ENCODE results near the gene ACER3.
"Not testable (repeated sequence)": the region's sequence is repeated elsewhere in the genome, so short reads cannot be mapped to it uniquely, and the experiment has no call there.

Gene ACER3

DNA sequence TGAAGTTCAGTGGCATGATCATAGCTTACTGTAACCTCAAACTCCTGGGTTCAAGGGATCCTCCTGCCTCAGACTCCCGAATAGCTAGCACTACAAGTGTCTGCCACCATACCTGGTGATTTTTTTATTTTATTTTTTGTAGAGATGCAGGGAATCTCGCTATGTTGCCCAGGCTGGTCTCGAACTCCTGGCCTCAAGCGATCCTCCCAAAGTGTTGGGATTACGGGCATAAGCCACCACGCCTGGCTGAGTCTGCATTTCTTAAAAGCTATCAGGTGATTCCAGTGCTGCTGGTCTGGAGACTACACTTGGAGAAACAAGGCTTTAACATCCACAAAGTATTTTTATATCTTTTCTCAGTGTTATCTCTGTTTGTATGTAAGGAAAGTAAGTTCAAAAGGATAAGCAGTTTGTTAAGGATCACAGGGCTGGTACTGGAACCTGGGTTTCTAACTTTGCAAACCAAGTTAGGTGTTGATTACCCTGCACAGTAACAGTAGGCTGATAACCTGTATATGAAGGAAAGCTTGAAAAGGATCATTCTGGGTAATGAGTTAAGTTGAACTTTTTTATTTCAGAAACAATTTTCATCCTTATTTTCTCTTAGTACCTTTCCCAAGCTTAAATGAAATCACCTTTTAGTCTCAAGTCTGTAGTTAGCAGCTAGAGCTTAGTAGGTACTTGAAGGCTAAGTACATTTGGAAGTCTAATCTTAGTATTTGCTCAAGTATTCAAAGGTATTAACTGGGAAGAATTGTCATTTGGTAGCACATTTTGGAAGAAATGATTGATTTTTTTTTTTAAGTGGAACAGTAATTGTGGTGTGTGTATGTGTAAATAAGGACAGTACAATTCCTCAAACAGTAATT is 12.5 kb downstream of the ACER3 start:
- DNase-seq (ENCODE audit: low read depth in 2 of 2) = no peak

GRCh38 chr11:76878014-76878413 is 17.3 kb downstream of the ACER3 start:
- no peak for DNase-seq (ENCODE audit: low read depth in 2 of 2)

DNA sequence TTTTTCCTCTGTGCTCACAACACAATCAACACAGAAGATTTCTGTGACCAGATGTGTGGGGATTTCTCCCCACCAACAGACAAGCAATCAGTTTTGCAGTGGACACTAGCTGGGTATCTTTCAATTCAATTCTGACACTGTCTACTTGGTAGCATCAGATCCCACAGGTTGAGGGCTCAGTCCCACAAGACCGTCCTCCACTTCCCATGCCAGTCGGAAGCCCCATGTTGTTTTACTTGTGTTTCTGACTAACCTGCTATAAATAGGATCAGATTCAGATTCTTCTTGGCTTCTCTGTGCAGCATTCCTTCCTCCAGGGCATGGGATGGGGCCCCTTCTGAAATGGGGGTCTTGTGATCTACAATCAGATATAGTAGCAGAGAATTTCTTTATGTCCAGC is 19.6 kb downstream of the ACER3 start:
- DNase-seq (ENCODE audit: low read depth in 2 of 2) = no peak

DNA sequence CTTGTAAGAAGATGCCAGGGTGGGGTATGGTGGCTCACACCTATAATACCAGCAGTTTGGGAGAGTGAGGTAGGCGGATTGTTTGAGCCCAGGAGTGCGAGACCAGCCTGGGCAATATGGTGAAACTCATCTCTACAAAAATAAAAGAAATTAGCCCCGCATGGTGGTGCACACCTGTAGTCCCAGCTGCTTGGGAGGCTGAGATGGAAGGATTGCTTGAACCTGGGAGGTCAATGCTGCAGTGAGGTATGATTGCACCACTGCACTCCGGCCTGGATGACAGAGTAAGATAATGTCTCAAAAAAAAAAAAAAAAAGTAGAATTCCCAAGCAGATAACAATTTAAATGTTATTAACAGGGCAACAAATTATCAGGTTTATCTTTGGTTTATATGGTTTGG is 20.2 kb downstream of the ACER3 start:
- DNase-seq (ENCODE audit: low read depth in 2 of 2) = no peak

GRCh38 chr11:76885390-76886097 is 24.8 kb downstream of the ACER3 start:
- no peak for DNase-seq (ENCODE audit: low read depth in 2 of 2)

DNA sequence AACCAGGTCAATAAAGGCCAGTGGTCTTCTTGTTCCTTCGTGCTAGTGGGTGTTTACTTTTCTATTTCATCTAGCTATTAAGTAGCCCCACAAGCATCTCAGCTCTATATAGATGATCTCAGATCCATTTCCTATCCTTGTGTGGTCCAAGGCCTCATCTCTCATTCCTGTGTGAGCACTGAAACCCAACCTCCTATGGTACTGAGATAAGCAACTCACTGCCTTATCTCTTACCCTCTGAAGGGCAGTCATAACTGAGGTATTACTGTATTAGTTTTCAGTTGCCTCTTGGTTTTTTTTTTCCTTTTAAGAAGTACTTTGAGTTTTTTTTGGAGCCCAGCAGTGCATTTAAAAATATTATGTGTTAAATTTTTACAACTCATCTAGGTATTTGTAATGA is 28.3 kb downstream of the ACER3 start:
- DNase-seq (ENCODE audit: low read depth in 2 of 2) = no peak

DNA sequence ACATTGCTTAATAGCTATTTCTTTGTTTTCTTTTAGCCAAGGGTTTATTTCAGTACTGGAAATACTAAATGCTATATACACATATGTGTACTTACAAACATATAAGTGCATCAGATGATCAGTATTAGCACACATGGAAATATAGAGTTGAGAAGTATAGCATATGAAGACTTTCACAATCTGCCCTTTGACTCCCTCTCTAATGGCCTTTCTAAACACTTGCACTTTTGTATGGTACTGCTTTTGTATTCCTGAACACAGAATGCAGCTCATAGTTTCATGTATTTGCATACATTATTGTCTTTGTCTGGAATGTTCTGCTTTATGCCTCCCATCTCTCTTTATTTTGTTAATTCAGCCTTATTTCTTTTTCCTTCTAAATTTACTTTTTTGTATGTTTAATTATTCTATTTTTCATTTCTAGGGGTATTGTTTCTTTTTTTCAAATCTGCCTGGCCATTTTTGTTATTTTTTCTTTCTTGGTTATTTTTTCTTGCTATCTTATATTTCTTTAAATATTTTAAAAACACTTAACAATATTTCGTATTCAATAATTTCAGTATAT is 28.8 kb downstream of the ACER3 start:
- DNase-seq (ENCODE audit: low read depth in 2 of 2) = no peak

DNA sequence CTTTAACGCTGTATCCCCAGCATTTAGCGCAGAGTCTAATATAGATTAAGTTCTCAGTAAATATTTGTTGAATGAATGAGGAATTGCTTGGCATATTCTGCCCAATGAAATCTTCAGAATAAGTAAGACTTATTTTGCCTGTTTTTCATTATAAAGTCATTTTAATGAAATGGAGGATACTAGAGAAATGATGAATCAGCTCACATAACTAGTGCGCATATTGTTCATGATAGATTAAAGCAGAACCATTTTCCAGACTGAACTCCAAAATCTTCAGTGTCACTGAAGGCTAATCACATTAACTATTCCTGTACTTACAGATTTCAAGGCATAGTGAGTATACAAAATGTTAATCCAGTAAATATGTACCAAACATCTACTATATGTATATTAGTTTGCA is 29.6 kb downstream of the ACER3 start:
- no peak for DNase-seq (ENCODE audit: low read depth in 2 of 2)

DNA sequence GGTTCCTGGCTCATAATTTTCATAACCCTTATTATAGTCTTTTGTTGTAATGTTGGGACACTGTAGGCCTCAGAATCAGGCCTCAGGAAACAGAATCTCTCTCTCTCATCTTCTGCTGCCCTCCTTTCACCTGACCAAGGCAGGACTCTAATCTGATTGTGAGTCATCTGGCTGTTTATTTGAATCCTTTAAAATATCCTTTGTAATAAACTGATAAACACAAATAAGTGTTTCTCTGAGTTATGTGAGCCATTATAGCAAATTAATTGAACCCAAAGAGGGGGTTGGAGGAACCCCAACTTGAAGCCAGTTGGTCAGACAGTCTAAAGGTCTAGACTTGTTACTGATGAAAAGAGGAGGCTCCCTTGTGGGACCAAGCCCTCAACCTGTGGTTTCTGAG is 30.6 kb downstream of the ACER3 start:
- no peak for DNase-seq (ENCODE audit: low read depth in 2 of 2)

GRCh38 chr11:76891793-76892192 is 31.1 kb downstream of the ACER3 start:
- no peak for DNase-seq (ENCODE audit: low read depth in 2 of 2)

DNA sequence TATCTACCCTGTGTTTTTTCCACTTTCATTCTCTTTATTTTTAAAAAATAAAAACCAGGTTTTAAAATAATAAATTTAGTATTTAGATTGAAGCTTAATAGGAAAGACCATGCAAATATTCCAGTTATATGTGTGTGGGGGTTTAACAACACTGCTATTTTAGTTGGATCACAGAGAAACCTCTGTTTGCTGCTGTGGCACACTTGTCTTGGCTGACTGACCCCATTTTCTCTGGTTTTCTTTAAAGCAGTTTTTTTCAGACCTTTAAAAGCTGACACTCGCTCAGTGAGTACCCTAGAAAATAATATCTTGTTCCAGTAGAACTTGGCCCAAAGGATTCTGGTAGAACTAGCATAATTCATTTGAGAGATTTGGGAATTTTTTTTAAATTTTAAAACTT is 31.6 kb downstream of the ACER3 start:
- DNase-seq (ENCODE audit: low read depth in 2 of 2) = no peak

DNA sequence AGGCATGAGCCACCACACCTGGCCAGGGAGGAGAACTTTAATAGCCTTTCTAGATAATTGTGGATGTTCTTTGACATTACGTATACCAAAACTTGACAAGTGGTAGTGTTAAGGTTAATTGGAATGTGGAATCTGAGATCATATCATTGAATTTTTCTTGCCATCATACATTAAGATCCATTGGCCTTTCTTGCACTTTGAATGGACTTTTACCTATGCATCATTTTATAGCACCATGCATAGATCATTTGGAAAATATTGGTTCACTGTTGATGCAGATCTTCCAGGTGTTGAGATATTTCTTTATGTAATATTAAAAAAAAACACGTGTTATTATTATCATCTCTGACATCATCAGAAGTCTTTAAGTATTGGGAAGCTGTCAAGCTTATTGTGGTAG is 36.5 kb downstream of the ACER3 start:
- DNase-seq (ENCODE audit: low read depth in 2 of 2) = no peak

DNA sequence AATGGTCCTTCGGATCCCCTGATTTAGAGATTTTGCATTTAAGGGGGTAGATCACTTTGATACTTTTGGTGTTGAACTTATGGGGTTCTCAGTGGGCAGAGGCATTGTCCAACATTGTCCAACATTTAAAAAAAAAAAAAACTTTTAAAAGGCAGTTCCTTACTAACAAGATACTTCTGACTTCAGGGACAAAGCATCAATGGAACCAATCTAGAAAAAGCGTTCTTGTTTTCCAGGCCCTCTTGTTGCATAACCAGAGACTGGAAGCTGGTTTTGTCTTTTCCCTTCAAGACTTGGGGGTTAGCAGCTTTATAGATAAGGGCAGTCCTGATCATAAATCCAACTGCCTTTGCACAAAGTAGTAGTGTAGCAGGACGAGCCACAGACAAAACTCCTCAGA is 40.4 kb downstream of the ACER3 start:
- DNase-seq (ENCODE audit: low read depth in 2 of 2) = no peak

DNA sequence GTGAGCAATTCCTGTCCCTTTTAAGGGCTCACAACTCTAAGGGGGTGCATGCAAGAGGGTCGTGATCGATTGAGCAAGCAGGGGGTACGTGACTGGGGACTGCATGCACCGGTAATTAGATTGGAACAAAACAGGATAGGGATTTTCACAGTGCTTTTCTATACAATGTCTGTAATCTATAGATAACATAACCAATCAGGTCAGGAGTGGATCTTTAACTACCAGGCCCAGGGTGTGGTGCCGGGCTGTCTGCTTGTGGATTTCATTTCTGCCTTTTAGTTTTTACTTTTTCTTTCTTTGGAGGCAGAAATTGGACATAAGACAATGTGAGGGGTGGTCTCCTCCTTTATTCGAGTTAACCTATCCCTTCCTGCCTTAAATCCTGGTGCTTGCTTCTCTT is 40.9 kb downstream of the ACER3 start:
- not testable (repeated sequence) for DNase-seq (ENCODE audit: low read depth in 2 of 2)

DNA sequence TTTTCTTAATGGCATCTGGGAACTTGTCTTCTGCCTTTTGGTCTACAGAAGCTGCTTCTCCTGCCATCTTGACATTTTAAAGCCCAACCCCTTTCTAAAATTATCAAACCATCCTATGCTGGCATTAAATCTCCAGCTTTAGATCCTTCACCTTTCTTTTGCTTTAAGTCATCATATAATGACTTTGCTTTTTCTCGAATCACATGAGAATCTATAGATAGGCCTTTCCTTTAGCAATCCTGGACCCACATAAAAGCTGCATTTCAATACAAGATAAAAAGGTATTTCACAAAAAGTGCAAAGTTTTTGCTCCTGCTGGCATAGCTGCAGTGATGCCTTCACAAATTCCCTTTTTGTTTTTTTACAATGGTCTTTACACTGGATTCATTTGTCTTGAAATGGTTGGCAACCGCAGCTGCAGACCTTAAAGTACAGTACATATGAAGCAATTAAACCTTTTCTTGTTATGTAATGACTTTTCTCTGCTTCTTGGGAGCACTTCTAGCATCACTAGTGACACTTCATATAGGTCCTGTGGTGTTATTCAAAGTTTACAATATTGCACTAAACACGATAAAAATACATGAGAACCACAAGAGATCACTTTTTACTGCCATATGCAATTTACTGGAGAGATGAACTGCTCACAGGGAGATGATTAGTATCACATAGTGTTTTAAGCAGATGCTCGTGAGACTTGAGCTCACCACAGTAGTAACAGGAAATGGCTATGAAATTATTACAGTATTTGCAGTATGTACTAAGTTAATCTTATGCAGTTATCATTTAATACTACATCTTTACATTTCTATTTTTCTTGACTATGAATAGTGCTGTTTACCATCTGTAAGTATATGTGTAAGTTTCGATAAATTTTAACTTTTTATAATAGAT is 41.6 kb downstream of the ACER3 start:
- DNase-seq (ENCODE audit: low read depth in 2 of 2) = no peak

DNA sequence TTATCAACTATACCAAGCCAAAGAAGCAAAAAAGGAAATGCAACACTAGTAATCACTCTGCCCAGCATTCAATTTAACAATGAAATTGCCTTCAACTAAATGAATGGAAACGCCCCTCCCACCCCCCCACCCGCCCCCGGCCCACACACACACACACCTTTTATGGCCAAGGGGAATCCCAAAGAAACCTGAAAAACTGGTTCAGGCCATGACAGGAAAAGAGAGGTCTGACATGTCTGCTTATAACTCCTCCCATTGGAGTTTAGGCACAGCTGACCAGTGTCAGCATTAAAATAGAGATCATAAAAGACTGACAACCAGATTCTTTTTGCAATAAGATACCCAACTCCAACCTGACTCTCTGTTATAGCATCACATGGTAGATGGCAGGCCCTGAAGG is 42.6 kb downstream of the ACER3 start:
- DNase-seq (ENCODE audit: low read depth in 2 of 2) = no peak

GRCh38 chr11:76910620-76911414 is 50.1 kb downstream of the ACER3 start:
- DNase-seq (ENCODE audit: low read depth in 2 of 2) = no peak

GRCh38 chr11:76911415-76911808 is 50.7 kb downstream of the ACER3 start:
- no peak for DNase-seq (ENCODE audit: low read depth in 2 of 2)

DNA sequence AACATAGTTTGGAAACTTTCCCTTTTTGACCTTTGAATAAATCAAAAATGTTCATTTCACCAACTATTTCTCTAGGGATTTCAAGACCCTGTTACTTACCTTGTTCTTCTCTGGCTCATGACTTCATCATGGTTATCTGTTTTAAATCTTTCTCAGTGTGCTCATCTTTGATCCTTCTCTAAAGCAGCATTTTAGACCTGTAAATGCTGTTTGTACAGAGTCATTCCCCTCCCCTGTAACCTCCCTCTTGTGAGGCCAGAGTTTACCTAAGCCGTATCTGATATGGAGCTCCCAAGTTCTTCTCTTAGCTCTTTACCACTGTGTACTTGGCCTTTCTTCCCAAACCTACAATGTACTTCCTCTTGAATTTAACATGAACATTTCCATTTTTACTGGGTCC is 56.0 kb downstream of the ACER3 start:
- no peak for DNase-seq (ENCODE audit: low read depth in 2 of 2)

DNA sequence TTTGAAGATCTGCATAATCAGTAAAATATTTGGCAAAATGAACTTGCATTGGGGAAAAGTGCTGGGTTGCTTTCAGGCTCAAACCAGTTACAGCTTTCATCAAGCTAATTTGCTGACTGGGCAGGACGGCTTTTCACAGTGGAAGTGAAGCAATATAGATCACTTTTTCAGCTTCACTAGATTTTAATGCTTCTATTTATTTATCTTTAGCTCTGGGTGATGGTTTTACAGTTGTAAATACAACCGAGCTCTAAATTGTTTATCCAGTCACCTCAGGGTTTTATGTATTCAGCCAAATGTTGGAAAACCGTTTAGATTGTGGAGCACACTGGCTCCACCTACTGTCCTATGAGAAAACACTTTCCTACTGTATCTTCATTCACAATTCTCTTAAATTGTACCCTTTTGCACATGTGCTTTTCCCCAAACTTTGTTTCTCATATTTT is 58.2 kb downstream of the ACER3 start:
- DNase-seq (ENCODE audit: low read depth in 2 of 2) = no peak

DNA sequence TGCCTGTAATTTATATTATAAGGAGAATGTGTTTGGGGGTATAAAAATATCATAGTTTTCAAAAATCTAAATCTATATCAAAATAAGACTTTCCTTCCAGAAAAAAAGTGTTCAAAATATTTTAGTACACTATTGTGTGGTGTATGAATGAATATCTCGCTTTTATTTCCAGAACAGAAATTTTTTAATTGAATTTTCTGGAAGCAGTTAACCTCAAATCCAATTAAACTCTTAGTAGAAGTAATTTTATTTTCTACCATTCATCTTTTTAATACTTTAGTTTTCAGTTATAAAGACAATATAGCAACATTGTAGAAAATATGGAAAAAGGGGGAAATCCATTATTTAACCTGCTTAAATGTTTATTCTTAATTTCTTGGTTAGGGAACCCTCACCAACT is 58.7 kb downstream of the ACER3 start:
- no peak for DNase-seq (ENCODE audit: low read depth in 2 of 2)

Measured in activated CD8-positive, alpha-beta memory T cell treated with anti-CD3 and anti-CD28 coated beads for 4 hours (primary cell).